Stimulated activated memory B cell treated with anti-CD40 and anti-IgM and Interleukin-4, amounts not matched to agents 10 μg/mL and 1 μg/mL and 100 μg/mL, for 72 hours (primary cell): ENCODE measurements around the gene CADPS.

Source experiments
- ATAC-seq: fragments of 150-1000 bp; cut with Tn5 transposase; 2 replicates; pipeline ENCODE4 v1.10.0; 2021
- H3K27ac Mint-ChIP-seq: one replicate; pipeline ENCODE4 v1.8.0; 2022; ENCODE audit warnings: mild to moderate bottlenecking, mixed read lengths
- H3K27me3 Mint-ChIP-seq: one replicate; pipeline ENCODE4 v1.8.0; 2022; ENCODE audit warnings: mixed read lengths
- H3K36me3 Mint-ChIP-seq: one replicate; pipeline ENCODE4 v1.8.0; 2022; ENCODE audit warnings: mixed read lengths
- H3K4me1 Mint-ChIP-seq: one replicate; pipeline ENCODE4 v1.8.0; 2022; ENCODE audit warnings: mixed read lengths
- H3K4me3 Mint-ChIP-seq: one replicate; pipeline ENCODE4 v1.8.0; 2022; ENCODE audit warnings: mild to moderate bottlenecking, moderate library complexity, mixed read lengths
- H3K9me3 Mint-ChIP-seq: one replicate; pipeline ENCODE4 v1.8.0; 2022; ENCODE audit warnings: mixed read lengths

Gene CADPS

DNA sequence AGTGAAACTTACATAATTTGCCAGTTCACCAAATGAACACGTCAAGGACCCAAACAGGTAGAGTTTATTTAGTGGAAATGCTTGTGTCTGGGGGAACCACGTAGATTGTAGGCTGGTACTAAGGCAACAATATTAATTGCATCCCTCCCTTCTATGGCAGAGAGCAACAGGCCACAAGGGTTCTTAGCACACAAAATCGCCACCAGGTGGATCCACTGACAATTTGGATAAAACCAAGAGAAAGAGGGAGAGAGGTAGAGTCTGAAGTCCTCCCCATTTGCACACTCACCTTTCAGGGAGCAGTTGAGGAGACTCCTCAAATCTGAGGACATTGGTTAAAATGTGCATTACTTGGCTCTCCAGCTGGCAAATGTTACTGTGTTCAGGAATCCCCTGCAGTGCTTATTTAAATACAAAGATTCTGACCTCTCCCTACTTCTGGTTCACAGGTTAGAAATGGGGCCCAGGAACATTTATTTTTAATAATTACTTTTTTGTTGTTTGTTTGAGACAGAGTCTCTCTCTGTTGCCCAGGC, 320.9 kb downstream of the CADPS start:
- no peaks in the 10 kb centered on the region for H3K9me3 Mint-ChIP-seq
- no peaks in the 10 kb centered on the region for H3K36me3 Mint-ChIP-seq
- no peak for ATAC-seq
- H3K27me3 Mint-ChIP-seq, result no peaks in the 10 kb centered on the region
- no peak overlapping the region for H3K4me3 Mint-ChIP-seq
- no peak overlapping the region for H3K27ac Mint-ChIP-seq
- no peaks in the 10 kb centered on the region for H3K4me1 Mint-ChIP-seq

DNA sequence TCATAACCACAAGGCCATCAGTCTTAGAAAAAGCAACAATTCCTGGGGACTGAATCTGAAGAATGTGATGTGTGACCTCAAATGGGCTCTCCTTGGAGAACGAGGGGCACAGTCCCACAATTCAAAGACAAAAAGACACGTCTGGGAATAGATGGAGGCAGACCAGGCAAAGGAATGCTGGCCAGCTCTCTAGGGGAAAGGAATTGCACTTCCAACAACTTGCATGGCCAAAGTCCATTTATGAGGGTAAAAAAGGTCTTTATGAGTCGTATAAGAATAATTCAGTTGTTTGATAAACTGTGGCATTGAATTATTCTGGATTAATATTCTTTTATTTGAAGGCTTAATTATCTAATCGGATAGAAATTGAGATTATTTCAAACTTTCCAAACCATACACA, 321.4 kb downstream of the CADPS start:
- no peak overlapping the region for H3K27ac Mint-ChIP-seq
- H3K27me3 Mint-ChIP-seq, result no peaks in the 10 kb centered on the region
- no peaks in the 10 kb centered on the region for H3K9me3 Mint-ChIP-seq
- no peaks in the 10 kb centered on the region for H3K4me1 Mint-ChIP-seq
- H3K4me3 Mint-ChIP-seq, result no peak overlapping the region
- H3K36me3 Mint-ChIP-seq, result no peaks in the 10 kb centered on the region
- ATAC-seq, result no peak

DNA sequence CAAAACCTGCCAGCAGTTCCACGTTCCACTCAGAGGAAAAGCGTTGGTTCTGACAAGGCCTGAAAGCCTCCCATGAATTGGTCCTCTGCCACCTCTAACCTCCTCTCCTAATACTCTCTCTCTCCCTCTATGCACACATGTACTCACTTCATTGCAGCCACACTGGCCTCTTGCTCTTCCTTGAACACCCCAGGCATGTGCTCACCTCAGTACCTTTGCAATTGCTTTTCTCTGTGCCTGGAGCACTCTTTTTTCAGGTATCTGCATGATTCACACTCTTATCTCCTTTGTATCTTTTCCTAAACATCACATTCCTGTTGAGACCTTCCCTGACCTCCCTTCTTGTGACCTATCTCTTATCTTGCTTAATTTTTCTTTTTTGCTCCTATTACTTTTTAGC, 323.7 kb downstream of the CADPS start:
- H3K4me1 Mint-ChIP-seq, result no peaks in the 10 kb centered on the region
- H3K27me3 Mint-ChIP-seq, result no peaks in the 10 kb centered on the region
- H3K36me3 Mint-ChIP-seq, result no peaks in the 10 kb centered on the region
- H3K27ac Mint-ChIP-seq, result no peak overlapping the region
- no peaks in the 10 kb centered on the region for H3K9me3 Mint-ChIP-seq
- ATAC-seq, result no peak
- no peak overlapping the region for H3K4me3 Mint-ChIP-seq

DNA sequence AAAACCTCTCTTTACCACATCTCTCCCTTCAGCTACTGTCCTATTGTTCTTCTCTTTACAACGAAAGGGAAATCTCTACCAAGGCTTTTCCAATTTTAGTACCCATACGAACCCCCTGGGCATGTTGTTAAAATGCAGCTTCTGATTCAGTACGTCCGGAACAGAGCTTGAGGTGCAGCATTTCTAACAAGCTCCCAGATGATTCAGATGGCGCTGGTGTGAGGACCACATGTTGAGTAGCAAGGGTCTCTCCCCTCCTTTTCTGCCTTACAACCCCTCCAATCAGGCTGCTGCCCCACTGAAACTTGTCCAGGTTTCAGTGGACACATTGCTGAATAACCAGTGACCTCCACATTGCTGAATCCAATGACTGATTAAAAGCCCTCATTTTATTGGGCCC, 324.8 kb downstream of the CADPS start:
- Mint-ChIP-seq H3K27ac (no peak overlapping the region), H3K27me3 (no peaks in the 10 kb centered on the region), H3K4me1 (no peaks in the 10 kb centered on the region), H3K4me3 (no peak overlapping the region), H3K9me3 (no peaks in the 10 kb centered on the region), H3K36me3 (no peaks in the 10 kb centered on the region)
- no peak for ATAC-seq

DNA sequence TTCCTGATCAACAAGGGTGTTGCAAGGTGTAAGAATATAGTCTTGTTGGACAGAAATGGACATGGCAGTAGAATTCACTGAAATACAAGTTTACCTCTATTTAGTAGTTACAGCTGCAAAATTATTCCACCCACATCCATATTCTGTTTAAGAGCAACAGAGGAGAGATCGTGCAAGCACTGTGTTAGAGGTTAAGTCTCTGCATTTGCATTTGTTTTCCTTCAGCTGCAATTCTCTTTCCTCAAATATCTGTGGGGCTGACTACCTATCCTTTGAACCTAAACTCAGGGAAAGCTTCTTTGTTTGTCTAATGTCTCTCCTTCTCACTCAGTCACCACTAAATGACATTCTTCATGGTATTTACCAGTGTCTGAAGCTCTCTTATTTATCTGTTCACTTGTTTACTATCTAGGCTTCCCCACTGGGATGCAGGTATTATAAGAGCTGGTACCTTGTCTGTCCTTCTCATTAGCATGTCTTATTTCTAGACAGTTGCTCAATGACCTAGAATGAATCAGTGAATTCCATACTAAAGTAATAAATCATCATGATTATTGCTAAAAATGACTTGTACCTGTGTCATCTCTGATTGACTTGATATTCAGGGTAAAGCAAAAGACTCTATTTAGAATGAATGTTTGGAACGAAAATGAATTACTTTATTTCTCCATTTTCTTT, 326.5 kb downstream of the CADPS start:
- Mint-ChIP-seq H3K4me3 (no peak overlapping the region), H3K36me3 (no peaks in the 10 kb centered on the region), H3K9me3 (no peaks in the 10 kb centered on the region), H3K27me3 (no peaks in the 10 kb centered on the region), H3K27ac (no peak overlapping the region), H3K4me1 (no peaks in the 10 kb centered on the region)
- ATAC-seq, result no peak

DNA sequence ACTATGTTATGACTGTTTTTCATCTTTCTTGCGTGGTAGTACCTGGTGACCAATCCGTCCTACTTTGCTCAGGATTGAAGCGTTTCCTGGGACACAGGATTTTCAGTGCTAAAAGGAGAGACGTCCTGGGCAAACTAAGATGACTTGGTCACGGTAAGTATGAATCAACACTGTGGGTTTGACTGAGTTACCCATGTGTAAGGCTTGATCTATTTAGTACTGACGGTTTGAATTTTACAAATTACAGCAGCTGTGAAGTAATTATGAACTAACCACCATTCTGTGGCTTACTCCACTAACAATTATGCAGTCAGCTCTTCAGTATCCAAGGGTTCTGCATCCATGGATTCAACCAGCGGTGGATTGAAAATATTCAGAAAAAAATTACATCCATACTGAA, 328.9 kb downstream of the CADPS start:
- Mint-ChIP-seq H3K4me3 (no peak overlapping the region), H3K27ac (no peak overlapping the region), H3K36me3 (no peaks in the 10 kb centered on the region), H3K27me3 (no peaks in the 10 kb centered on the region), H3K9me3 (no peaks in the 10 kb centered on the region), H3K4me1 (no peaks in the 10 kb centered on the region)
- no peak for ATAC-seq

DNA sequence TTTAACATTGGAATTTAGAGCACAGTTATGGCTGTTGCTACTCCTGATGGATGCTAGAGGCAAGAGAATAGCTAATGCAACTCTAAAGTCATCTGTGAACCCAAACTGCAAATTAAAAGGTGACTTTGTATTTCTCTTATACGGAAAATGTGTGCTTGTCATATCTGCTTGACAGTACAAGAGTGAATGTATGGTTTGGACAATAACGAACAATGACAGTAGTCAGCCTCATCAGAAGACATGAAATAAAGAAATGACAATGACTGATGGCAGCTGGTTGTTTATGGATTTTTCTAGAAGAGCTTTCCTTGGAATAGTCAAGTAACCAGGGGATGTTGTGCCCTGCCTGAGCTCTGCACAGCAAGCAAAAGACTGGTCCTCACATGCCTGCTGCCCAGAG, 333.0 kb downstream of the CADPS start:
- Mint-ChIP-seq H3K9me3 (no peaks in the 10 kb centered on the region), H3K4me3 (no peak overlapping the region), H3K27me3 (no peaks in the 10 kb centered on the region), H3K27ac (no peak overlapping the region), H3K36me3 (no peaks in the 10 kb centered on the region), H3K4me1 (no peaks in the 10 kb centered on the region)
- ATAC-seq, result no peak

DNA sequence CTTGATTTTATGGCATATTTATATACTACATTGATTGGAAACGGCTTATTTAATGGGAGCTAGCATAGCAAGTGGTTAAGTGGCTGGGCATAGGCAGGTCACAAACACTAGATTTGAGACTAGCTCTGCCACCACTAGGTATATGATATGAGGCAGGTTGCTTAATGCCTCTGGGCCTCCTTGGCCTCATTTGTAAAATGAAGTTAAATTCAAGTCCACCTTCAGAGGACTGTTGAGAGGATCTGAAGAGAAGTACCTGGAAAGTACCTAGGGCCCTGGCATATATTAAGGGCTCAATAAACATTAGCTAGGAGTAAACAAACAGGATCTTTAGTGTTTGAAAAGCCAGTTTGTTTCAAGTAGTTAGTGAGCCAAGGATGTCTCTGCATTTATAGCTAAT, 335.5 kb downstream of the CADPS start:
- Mint-ChIP-seq H3K36me3 (no peaks in the 10 kb centered on the region), H3K9me3 (no peaks in the 10 kb centered on the region), H3K4me1 (no peaks in the 10 kb centered on the region)

DNA sequence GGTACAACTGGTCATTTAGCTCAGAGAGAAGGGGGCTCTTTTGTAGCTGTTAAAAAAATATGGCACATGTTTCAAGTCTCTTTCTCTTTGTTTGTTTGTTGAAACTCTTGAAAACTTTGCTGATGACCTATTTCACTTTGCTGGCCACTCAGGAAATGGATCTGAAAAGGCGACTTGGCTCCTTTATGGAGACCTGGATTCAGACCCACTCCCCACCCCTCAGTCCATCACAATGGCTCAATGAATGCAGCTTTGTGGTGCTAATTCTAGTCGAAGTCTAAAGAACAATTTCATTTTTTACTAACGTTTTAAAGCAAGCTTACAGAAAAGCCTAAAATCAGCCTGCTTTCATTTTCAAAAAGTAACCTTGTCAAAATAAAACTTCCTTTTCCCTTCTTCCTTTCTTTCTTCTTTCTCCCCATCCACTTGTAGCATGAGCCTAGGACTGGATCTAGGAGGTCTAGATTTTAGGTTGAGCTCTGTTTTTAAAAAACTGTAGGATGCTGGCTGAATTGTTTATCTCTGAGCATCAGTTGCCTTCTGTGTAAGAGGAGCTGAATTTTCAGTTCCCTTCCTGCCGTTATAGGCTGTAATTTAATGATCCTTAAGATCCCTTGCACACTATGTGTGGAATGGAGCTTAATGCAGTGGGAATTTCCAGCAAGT, 336.4 kb downstream of the CADPS start:
- no peaks in the 10 kb centered on the region for H3K36me3 Mint-ChIP-seq
- H3K4me1 Mint-ChIP-seq, result no peaks in the 10 kb centered on the region
- no peaks in the 10 kb centered on the region for H3K27me3 Mint-ChIP-seq
- no peak for ATAC-seq
- H3K9me3 Mint-ChIP-seq, result no peaks in the 10 kb centered on the region
- no peak overlapping the region for H3K4me3 Mint-ChIP-seq
- H3K27ac Mint-ChIP-seq, result no peak overlapping the region

More for the DNA sequence above, 335.5 kb downstream of the CADPS start:
- H3K27me3 Mint-ChIP-seq, result no peaks in the 10 kb centered on the region
- no peak overlapping the region for H3K4me3 Mint-ChIP-seq
- no peak for ATAC-seq
- no peak overlapping the region for H3K27ac Mint-ChIP-seq

DNA sequence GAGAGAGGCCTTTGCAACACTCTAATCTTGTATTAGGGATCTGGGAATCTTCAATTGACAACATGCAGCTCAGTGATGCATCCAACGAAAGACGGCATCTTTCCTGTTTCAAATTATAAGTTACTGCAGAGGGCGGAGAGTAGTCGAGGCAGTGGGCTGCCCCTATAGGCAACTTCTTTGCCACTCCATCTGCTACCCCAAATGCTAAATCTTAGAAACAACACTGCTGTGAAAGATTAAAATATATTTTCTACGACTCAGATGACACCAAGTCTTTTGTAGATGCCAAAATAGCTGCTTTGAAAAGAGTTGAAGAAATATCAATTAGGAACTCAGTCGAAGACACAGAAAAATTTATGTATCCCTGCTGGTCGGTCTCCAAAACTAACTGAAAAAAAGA, 340.9 kb downstream of the CADPS start:
- H3K27me3 Mint-ChIP-seq, result no peaks in the 10 kb centered on the region
- peaks cover 3% of the 10 kb centered on the region for H3K9me3 Mint-ChIP-seq
- no peak overlapping the region for H3K27ac Mint-ChIP-seq
- H3K36me3 Mint-ChIP-seq, result no peaks in the 10 kb centered on the region
- ATAC-seq, result no peak
- no peaks in the 10 kb centered on the region for H3K4me1 Mint-ChIP-seq
- H3K4me3 Mint-ChIP-seq, result no peak overlapping the region

DNA sequence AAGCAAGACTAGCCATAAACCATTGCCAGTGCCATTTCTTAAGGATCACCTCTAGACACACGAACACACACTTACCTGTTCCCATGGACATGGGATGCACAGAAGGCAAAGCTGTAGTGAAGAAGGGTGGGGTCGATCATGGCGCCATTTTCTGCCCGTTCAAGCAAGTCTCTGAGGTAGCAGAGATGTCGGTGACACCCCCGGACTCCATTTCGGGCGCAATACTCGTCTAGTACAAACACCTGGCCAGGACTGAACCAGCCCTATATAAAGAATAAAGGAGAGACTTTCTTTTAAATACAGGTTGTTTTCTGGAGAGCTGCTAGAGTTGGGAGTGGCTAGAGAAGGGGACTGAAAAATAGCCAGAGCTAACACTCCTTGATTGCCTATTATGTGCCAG, 342.4 kb downstream of the CADPS start:
- Mint-ChIP-seq H3K4me1 (no peaks in the 10 kb centered on the region), H3K36me3 (no peaks in the 10 kb centered on the region), H3K9me3 (peaks cover 3% of the 10 kb centered on the region), H3K4me3 (no peak overlapping the region), H3K27me3 (no peaks in the 10 kb centered on the region), H3K27ac (no peak overlapping the region)
- no peak for ATAC-seq

DNA sequence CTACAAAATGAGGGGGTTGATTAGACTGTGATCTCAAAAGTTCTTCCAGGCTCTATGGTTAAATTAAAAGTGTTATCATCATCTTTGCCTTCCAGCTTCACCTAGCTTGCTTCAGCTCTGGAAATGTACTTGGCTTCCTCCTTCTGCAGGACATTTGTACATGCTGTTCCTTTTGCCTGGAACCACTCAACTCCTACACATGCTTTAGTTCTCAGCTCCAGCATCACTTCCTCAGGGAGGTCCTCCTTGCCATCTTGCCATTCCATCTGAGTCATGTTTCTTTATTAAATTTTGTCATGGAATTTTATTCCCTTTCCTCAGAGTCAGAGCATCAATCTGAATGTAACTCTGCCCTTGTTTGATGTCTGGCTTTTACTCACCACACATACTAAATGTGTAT, 343.2 kb downstream of the CADPS start:
- Mint-ChIP-seq H3K27me3 (no peaks in the 10 kb centered on the region), H3K9me3 (peaks cover 3% of the 10 kb centered on the region), H3K4me3 (no peak overlapping the region), H3K36me3 (no peaks in the 10 kb centered on the region), H3K4me1 (no peaks in the 10 kb centered on the region), H3K27ac (no peak overlapping the region)
- no peak for ATAC-seq

DNA sequence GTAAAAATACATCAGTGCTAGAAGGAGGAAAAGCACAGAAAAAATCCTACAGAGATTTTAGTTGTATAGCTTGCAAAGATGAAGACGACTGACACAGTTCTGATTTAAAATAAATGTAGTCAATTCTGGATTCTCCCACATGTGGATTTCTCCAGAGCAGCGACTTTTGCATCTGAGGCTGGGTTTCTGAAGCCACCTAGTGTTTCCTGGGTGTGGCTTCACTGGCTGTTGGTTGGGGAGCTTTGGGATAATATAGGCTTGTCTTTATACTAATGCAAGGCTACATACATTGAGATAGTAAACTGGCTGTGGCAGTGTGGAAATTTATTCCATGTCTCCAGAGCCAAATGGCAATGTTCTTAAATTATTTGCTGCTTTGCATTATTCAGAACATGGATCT, 343.7 kb downstream of the CADPS start:
- H3K36me3 Mint-ChIP-seq, result no peaks in the 10 kb centered on the region
- H3K27ac Mint-ChIP-seq, result no peak overlapping the region
- H3K4me1 Mint-ChIP-seq, result no peaks in the 10 kb centered on the region
- H3K27me3 Mint-ChIP-seq, result no peaks in the 10 kb centered on the region
- peaks cover 3% of the 10 kb centered on the region for H3K9me3 Mint-ChIP-seq
- no peak for ATAC-seq
- no peak overlapping the region for H3K4me3 Mint-ChIP-seq

DNA sequence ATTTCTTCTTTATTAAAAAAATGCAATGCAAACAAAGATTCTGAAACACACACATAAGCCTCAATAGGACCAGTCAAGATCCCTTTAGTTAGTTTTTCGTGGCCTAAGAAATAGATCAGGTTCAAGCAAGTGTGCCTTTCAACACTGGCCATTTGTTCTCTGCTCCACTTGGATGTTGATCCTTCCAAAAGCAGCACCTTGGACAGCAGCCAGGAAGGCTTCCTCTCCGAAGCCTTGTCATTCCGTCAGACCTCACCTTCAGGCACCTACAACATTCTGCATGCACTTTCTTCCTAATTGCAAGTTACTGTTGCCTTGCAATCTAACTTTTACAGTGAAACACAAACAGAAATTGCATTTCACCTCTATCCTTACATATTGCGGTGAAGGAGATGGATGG, 346.0 kb downstream of the CADPS start:
- no peaks in the 10 kb centered on the region for H3K36me3 Mint-ChIP-seq
- no peak overlapping the region for H3K27ac Mint-ChIP-seq
- H3K9me3 Mint-ChIP-seq, result peaks cover 8% of the 10 kb centered on the region
- H3K4me3 Mint-ChIP-seq, result no peak overlapping the region
- ATAC-seq, result no peak
- H3K27me3 Mint-ChIP-seq, result no peaks in the 10 kb centered on the region
- H3K4me1 Mint-ChIP-seq, result no peaks in the 10 kb centered on the region

DNA sequence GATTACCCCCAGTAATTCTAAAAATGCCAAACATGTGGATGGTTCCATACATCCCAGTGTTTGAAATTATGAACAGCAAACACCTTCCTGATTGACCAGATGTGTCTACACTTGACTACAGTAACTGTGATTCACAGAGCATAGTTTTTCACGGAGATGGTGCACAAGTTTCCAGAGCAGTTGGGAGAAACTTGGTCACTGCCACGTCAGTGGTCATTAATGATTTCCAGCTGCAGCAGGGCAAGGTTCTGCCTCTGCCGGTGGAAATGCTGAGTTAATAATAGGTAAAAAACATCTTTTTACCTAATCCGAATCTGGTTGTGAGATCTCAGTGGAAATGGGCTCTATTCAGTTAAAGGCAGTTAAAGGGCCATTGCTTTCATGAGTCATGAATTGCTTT, 347.7 kb downstream of the CADPS start:
- H3K4me3 Mint-ChIP-seq, result no peak overlapping the region
- no peaks in the 10 kb centered on the region for H3K36me3 Mint-ChIP-seq
- H3K4me1 Mint-ChIP-seq, result no peaks in the 10 kb centered on the region
- H3K9me3 Mint-ChIP-seq, result peaks cover 5% of the 10 kb centered on the region
- no peak for ATAC-seq
- no peaks in the 10 kb centered on the region for H3K27me3 Mint-ChIP-seq
- H3K27ac Mint-ChIP-seq, result no peak overlapping the region

DNA sequence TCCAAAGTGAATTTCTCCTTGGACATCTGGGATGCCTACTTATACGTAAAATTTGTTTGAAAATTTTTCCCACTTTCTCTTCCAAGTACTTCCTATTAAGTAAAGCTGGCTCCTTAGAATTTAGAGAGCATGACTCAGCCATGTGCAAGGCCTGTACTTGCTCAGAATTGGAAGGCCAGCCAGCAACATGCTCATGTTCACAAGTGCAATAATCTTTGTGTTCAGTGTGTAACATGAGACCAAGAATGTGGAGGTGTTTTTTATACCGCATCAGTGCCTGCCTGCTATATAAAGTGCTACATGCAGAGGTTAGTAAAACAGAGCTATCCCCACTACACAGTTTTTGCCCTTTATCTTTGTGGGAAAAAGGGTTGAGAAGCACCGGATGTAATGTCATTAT, 349.9 kb downstream of the CADPS start:
- Mint-ChIP-seq H3K4me1 (no peaks in the 10 kb centered on the region), H3K9me3 (peaks cover 5% of the 10 kb centered on the region), H3K27ac (no peak overlapping the region), H3K36me3 (no peaks in the 10 kb centered on the region), H3K27me3 (no peaks in the 10 kb centered on the region), H3K4me3 (no peak overlapping the region)
- ATAC-seq, result no peak
